GM18511 (cell line): Measurements from ENCODE around the gene OR4Q3.
"Not testable (repeated sequence)": the region's sequence is repeated elsewhere in the genome, so short reads cannot be mapped to it uniquely, and the experiment has no call there.

Source experiments
- ATAC-seq: cut with Tn5 transposase; IDR thresholded peaks from one replicate; pipeline ENCODE4 v1.9.1; 2021; ENCODE audit warnings: mild to moderate bottlenecking, moderate library complexity; ENCODE audit not compliant: unreplicated experiment

Gene OR4Q3

GRCh38 chr14:19743256-19743655, at the start of gene OR4Q3:
TSS of gene OR4Q3 (plus strand) at chr14:19743571.
- ATAC-seq = no peak

DNA sequence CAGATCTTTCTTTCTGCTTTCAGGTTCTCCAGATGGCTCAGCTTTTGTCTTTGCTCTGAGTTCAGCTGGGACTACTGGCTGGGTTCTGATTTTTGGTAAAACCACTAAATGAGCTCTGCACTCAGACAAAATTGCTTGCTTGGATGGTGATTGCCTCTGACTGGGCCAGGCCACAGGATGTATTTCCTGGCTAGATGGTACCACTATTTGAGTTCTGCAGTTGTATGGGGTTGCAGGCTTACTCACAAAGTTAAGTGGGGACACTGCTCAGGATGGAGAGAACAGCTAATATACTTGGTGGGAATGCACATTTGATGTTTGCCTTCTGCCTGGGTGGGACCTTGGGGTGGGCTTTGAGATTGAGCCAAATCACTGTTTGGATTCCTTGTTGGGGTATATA, 14.0 kb upstream of the OR4Q3 start:
- no peak for ATAC-seq

GRCh38 chr14:19729763-19730162, 13.6 kb upstream of the OR4Q3 start:
- no peak for ATAC-seq

- not testable (repeated sequence) for ATAC-seq
These were observed 9.5 kb upstream of the OR4Q3 start for GRCh38 chr14:19733893-19734292.

GRCh38 chr14:19752316-19752715, 8.9 kb downstream of the OR4Q3 start:
- ATAC-seq = not testable (repeated sequence)

- no peak for ATAC-seq
These were observed 10.8 kb downstream of the OR4Q3 start for GRCh38 chr14:19754172-19754571.

GRCh38 chr14:19771491-19771890, 28.1 kb downstream of the OR4Q3 start:
- not testable (repeated sequence) for ATAC-seq

DNA sequence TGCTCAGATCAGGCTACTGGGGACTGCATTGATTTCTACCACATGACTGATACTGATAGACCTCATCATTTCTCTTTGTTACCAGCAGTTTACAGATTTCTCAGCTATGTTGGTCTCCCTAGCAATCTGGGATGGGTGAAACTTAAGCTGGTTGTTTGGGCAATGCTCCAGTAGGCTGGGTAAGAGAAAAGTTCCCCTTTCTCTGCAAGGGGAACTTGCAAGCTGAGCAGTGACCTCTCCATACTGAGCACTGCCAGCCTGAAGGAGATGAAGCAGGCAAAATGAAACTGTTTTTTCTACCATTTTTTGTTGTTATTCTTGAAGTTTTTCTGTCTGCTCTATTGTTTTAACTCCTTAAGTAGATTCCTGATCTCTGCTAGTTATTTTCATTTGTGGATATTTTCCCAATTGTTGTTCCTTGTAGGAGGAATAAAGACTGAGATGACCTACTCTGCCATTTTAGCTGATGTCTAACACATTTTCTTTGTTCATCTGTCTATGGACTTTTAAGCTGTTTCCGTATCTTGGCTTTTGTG, 28.6 kb downstream of the OR4Q3 start:
- ATAC-seq = peak; percentile 61

DNA sequence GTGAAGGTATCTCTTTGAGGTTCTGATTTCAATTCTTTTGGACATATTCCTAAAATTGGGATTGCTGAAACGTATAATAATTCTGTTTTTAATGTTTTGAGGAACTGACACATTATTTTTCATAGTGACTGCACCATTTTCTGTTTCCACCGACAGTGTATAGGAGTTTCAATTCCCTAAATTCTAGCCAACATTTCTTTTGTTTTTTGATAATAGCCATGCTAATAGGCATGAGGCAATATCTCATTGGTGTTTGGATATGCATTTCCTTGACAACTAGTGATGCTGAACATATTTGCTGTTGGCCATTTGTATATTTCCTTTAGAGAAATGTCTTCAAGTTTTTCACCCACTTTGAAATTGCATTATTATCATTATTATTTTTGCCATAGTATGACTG, 29.1 kb downstream of the OR4Q3 start:
- peak; percentile 74 for ATAC-seq

GRCh38 chr14:19773204-19773603, 29.8 kb downstream of the OR4Q3 start, which contains the start of gene OR4M1:
TSS of gene OR4M1 (plus strand) at chr14:19773504. CDS start at chr14:19780323, 6,819 bp downstream.
- ATAC-seq = not testable (repeated sequence)

DNA sequence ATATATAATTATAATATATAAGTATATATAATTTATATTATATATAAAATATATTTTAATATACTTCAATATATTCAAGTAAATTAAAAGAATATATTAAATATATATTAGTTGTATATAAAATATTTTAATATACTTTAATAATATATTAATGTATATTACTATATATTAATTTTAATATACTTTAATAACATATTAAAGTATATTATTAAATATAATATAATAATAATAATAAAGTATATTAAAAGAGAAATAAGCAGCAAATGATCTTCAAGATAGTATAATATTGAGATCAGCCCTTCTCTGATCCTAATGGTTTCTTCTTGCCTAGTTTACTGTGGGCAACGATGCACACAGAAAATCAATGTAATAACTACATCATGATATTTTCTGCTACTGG, 32.2 kb downstream of the OR4Q3 start:
- no peak for ATAC-seq

DNA sequence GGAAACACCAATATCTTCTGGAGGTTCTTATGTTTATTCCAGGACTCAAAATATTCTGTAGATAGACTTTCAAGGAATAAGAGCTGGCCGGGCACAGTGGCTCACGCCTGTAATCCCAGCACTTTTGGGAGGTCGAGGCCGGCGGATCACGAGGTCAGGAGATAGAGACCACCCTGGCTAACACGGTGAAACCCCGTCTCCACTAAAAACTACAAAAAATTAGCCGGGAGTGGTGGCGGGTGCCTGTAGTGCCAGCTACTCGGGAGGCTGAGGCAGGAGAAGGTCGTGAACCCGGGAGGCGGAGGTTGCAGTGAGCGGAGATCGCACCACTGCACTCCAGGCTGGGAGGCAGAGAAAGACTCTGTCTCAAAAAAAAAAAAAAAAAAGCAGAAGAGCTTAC, 42.5 kb downstream of the OR4Q3 start:
- not testable (repeated sequence) for ATAC-seq

DNA sequence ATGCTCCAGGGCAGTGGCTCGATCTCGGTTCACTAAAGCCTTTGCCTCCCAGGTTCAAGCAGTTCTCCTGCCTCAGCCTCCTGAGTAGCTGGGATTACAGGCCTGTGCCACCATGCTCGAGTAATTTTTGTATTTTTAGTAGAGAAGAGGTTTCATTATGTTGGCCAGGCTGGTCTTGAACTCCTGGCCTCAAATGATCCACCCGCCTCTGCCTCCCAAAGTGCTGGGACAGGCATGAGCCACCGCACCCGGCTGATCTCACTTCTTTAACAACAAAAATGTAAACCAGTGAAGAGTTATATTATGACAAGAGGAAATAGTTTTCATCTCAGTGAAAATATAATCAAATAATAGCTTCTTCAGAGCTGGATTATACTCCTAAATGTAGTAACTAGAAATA, 43.9 kb downstream of the OR4Q3 start:
- not testable (repeated sequence) for ATAC-seq

DNA sequence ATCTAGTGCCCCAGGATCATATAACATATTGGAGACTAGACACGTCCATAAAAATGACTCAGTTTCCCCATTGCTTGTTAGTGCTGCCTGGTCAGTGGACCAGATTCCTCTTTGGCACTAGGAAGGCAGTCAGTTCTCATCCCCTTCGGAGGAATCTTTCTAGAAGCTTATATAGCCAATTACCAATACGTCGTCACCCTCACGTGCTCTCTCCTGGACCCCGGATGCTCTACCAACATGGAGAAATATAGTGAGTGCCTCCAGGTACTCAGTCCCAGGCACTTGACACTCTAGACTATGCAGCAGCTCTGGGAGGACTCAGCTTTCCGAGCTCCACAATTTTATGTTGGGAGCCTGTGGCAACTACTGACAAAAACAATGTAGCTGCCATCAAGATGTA, 44.8 kb downstream of the OR4Q3 start:
- ATAC-seq = not testable (repeated sequence)

DNA sequence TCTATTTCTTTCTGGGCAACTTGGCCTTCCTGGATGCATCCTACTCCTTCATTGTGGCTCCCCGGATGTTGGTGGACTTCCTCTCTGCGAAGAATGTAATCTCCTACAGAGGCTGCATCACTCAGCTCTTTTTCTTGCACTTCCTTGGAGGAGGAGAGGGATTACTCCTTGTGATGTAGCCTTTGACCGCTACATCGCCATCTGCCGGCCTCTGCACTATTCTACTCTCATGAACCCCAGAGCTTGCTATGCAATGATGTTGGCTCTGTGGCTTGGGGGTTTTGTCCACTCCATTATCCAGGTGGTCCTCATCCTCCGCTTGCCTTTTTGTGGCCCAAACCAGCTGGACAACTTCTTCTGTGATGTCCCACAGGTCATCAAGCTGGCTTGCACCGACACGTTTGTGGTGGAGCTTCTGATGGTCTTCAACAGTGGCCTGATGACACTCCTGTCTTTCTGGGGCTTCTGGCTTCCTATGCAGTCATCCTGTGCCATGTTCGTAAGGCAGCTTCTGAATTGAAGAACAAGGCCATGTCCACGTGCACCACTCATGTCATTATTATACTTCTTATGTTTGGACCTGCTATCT, 53.2 kb downstream of the OR4Q3 start:
- not testable (repeated sequence) for ATAC-seq
